GM03348 (cell line): Measurements from ENCODE around the gene NDUFB10.
"Not testable (repeated sequence)": the region's sequence is repeated elsewhere in the genome, so short reads cannot be mapped to it uniquely, and the experiment has no call there.

Experiments
- DNase-seq: peaks from one replicate; pipeline ENCODE4 v3.0.0; 2012; ENCODE audit warnings: low spot score

Gene NDUFB10

GRCh38 chr16:1959269-1960039 is at the start of gene NDUFB10:
TSS of gene NDUFB10 (plus strand) at chr16:1959538. CDS start at chr16:1959625, 87 bp downstream.
- peak; percentile 95 for DNase-seq

GRCh38 chr16:1909561-1910231 is 49.6 kb upstream of the NDUFB10 start:
- DNase-seq = no peak

- no peak for DNase-seq
Observed at GRCh38 chr16:1911467-1912214, 47.7 kb upstream of the NDUFB10 start.

GRCh38 chr16:1912215-1912543 is 47.2 kb upstream of the NDUFB10 start:
- DNase-seq = no peak

- DNase-seq = no peak
Observed at GRCh38 chr16:1913327-1914083, 45.8 kb upstream of the NDUFB10 start.

GRCh38 chr16:1914084-1914608 is 45.2 kb upstream of the NDUFB10 start:
- DNase-seq = no peak

- no peak for DNase-seq
Observed at GRCh38 chr16:1914988-1915387, 44.4 kb upstream of the NDUFB10 start.

- DNase-seq = no peak
Observed at GRCh38 chr16:1915732-1916639, 43.4 kb upstream of the NDUFB10 start.

GRCh38 chr16:1916640-1916990 is 42.7 kb upstream of the NDUFB10 start:
- no peak for DNase-seq

GRCh38 chr16:1917056-1917664 is 42.2 kb upstream of the NDUFB10 start:
- no peak for DNase-seq

- no peak for DNase-seq
Observed at GRCh38 chr16:1917665-1918350, 41.5 kb upstream of the NDUFB10 start.

GRCh38 chr16:1918351-1919326 is 40.7 kb upstream of the NDUFB10 start, which contains the start of gene HS3ST6:
TSS of gene HS3ST6 (minus strand) at chr16:1918415. CDS start at chr16:1918323, 92 bp downstream.
- DNase-seq = no peak

- DNase-seq = no peak
Observed at GRCh38 chr16:1919327-1919998, 39.9 kb upstream of the NDUFB10 start.

GRCh38 chr16:1920122-1920521 is 39.2 kb upstream of the NDUFB10 start:
- DNase-seq = not testable (repeated sequence)

- no peak for DNase-seq
Observed at GRCh38 chr16:1920727-1921171, 38.6 kb upstream of the NDUFB10 start.

GRCh38 chr16:1922357-1922756 is 37.0 kb upstream of the NDUFB10 start:
- DNase-seq = no peak

- DNase-seq = peak; percentile 63
Observed at GRCh38 chr16:1923299-1924034, 35.9 kb upstream of the NDUFB10 start.
